HepG2 (cell line): ENCODE data around the gene GCN1. TPM values are rescaled to one million over a fixed set of nuclear protein-coding genes. Genes with fewer than 3 reads are reported as not detected.

ENCODE experiments used
- KLF11 ChIP-seq: IDR thresholded peaks from 2 replicates; pipeline ENCODE4 v1.6.1; 2016; ENCODE audit warnings: missing compliant biosample characterization
- MEIS1 ChIP-seq: sonication (generic); formaldehyde crosslinking; IDR thresholded peaks from 2 replicates; pipeline ENCODE4 v1.9.0; 2021; ENCODE audit warnings: mild to moderate bottlenecking, missing genetic modification reagents, moderate library complexity, borderline replicate concordance
- ZFAT ChIP-seq: sonication (generic); formaldehyde crosslinking; conservative IDR thresholded peaks from 2 replicates; pipeline ENCODE4 v1.8.1; 2023; ENCODE audit warnings: missing genetic modification reagents, inconsistent platforms
- ZNF816 ChIP-seq: sonication (generic); formaldehyde crosslinking; IDR thresholded peaks from 2 replicates; pipeline ENCODE4 v1.8.0; 2022; ENCODE audit warnings: missing genetic modification reagents, mild to moderate bottlenecking, borderline replicate concordance
- polyA plus RNA-seq, 8 experiments: library from polyadenylated mRNA; depleted of rRNA in 3 of 8; stranded (reverse) in 7 of 8; unstranded in 1 of 8; fragments of >200 nt; fragmentation: Illumina TruSeq in 4 of 8; extraction: Trizol in 4 of 8; gene quantifications; 2 replicates each; pipeline versions ENCODE4 v1.2.1 to v1.2.3, GENCODE V29; 2011 to 2016; ENCODE audit warnings: low read depth in 4 of 8, missing spikeins in 1 of 8, mixed read lengths in 1 of 8; ENCODE audit not compliant: insufficient read depth in 1 of 8
- total RNA-seq, 5 experiments: library from RNA; depleted of rRNA; stranded (reverse); fragments of >200 nt; fragmentation: Illumina TruSeq; extraction: Trizol; gene quantifications; 2 replicates each; pipeline ENCODE4 v1.2.3, GENCODE V29; 2016; ENCODE audit warnings: low read depth in 1 of 5
- TF ChIP-seq, protein P1 (sequence below): sonication (generic); formaldehyde crosslinking; IDR thresholded peaks from 2 replicates; pipeline ENCODE4 v1.4.0; 2020; ENCODE audit warnings: missing genetic modification reagents, borderline replicate concordance
- TF ChIP-seq, protein P2 (sequence below): sonication (generic); formaldehyde crosslinking; IDR thresholded peaks from 2 replicates; pipeline ENCODE4 v1.4.0; 2020; ENCODE audit warnings: missing genetic modification reagents, mild to moderate bottlenecking, borderline replicate concordance
- TF ChIP-seq, protein P3 (sequence below): sonication (generic); formaldehyde crosslinking; IDR thresholded peaks from 2 replicates; pipeline ENCODE4 v1.4.0; 2020; ENCODE audit warnings: missing genetic modification reagents

GCN1 gene
- total and polyA plus RNA-seq, 2 of the 13 experiments (the other 11 are each of a cell fraction or from before 2014, with no cell fraction given) = 58.2 to 83.0 TPM

DNA sequence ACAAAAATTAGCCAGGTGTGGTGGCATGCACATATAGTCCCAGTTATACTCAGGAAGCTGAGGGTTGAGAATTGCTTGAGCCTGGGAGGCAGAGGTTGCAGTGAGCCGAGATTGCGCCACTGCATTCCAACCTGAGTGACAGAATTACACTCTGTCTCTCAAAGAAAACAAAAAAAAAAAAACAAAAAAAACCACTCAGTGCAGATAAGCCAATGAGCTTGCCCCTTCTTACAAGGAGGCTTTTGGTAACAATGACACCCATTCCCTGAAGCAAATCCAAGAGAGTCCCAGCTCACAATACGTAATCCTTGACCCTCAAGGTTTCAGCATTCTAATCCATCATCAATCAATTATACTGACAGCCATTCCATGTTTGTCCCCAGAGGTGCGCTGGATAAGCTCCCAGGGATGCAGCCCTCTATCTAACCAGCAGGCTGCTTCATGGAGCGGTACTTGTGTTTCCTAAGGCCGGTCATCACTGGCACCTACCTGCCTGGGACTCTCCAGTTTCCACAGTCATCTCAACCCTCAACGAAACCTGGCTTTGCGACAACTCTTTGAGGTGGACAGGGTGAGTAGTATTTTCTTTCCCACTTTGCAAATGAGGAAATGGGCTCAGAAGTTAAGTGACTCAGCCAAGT is 12.4 kb downstream of the GCN1 start (continued):
- TF ChIP-seq, protein P1, sequence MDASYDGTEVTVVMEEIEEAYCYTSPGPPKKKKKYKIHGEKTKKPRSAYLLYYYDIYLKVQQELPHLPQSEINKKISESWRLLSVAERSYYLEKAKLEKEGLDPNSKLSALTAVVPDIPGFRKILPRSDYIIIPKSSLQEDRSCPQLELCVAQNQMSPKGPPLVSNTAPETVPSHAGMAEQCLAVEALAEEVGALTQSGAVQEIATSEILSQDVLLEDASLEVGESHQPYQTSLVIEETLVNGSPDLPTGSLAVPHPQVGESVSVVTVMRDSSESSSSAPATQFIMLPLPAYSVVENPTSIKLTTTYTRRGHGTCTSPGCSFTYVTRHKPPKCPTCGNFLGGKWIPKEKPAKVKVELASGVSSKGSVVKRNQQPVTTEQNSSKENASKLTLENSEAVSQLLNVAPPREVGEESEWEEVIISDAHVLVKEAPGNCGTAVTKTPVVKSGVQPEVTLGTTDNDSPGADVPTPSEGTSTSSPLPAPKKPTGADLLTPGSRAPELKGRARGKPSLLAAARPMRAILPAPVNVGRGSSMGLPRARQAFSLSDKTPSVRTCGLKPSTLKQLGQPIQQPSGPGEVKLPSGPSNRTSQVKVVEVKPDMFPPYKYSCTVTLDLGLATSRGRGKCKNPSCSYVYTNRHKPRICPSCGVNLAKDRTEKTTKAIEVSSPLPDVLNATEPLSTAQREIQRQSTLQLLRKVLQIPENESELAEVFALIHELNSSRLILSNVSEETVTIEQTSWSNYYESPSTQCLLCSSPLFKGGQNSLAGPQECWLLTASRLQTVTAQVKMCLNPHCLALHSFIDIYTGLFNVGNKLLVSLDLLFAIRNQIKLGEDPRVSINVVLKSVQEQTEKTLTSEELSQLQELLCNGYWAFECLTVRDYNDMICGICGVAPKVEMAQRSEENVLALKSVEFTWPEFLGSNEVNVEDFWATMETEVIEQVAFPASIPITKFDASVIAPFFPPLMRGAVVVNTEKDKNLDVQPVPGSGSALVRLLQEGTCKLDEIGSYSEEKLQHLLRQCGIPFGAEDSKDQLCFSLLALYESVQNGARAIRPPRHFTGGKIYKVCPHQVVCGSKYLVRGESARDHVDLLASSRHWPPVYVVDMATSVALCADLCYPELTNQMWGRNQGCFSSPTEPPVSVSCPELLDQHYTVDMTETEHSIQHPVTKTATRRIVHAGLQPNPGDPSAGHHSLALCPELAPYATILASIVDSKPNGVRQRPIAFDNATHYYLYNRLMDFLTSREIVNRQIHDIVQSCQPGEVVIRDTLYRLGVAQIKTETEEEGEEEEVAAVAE = peak; percentile 97
- TF ChIP-seq, protein P2, sequence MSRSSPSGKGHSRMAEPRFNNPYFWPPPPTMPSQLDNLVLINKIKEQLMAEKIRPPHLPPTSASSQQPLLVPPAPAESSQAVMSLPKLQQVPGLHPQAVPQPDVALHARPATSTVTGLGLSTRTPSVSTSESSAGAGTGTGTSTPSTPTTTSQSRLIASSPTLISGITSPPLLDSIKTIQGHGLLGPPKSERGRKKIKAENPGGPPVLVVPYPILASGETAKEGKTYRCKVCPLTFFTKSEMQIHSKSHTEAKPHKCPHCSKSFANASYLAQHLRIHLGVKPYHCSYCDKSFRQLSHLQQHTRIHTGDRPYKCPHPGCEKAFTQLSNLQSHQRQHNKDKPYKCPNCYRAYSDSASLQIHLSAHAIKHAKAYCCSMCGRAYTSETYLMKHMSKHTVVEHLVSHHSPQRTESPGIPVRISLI (CRISPR knock-in tag) = peak; percentile 95
- TF ChIP-seq MEIS1 = 0 out of 2 replicates have a peak, but pooled peaks have one; percentile 61
- TF ChIP-seq, protein P3, sequence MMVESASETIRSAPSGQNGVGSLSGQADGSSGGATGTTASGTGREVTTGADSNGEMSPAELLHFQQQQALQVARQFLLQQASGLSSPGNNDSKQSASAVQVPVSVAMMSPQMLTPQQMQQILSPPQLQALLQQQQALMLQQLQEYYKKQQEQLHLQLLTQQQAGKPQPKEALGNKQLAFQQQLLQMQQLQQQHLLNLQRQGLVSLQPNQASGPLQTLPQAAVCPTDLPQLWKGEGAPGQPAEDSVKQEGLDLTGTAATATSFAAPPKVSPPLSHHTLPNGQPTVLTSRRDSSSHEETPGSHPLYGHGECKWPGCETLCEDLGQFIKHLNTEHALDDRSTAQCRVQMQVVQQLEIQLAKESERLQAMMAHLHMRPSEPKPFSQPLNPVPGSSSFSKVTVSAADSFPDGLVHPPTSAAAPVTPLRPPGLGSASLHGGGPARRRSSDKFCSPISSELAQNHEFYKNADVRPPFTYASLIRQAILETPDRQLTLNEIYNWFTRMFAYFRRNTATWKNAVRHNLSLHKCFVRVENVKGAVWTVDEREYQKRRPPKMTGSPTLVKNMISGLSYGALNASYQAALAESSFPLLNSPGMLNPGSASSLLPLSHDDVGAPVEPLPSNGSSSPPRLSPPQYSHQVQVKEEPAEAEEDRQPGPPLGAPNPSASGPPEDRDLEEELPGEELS (CRISPR knock-in tag) = peak; percentile 53
- TF ChIP-seq ZFAT (CRISPR knock-in tag) = no peak
- no peak for TF ChIP-seq KLF11
- TF ChIP-seq ZNF816 (CRISPR knock-in tag) = peak; percentile 26; the same call in 1 of the 2 replicates
